Fibroblast of pulmonary artery (primary cell): Measurements from ENCODE around the gene ANO1.

ENCODE experiments used
- DNase-seq: peaks from one replicate; pipeline ENCODE4 v3.0.0-alpha.2; 2010; ENCODE audit warnings: low read depth
- H3K4me3 ChIP-seq: replicated peaks from 2 replicates; pipeline ENCODE4 v1.5.1; 2011; ENCODE audit warnings: low read depth, mild to moderate bottlenecking, control low read depth, low read length, moderate library complexity
- CTCF ChIP-seq: IDR thresholded peaks from 2 replicates; pipeline ENCODE4 v1.5.1; 2011; ENCODE audit warnings: mild to moderate bottlenecking, control low read depth, low read length, inconsistent platforms; ENCODE audit errors: missing control alignments

Gene ANO1

GRCh38 chr11:70233962-70234361 lies 155.8 kb downstream of the ANO1 start:
- no peak for TF ChIP-seq CTCF
- H3K4me3 ChIP-seq, result no peak overlapping the region
- no peak for DNase-seq
